RPMI8226 (cell line): ENCODE measurements around the gene ERBB4.
"Not testable (repeated sequence)": the region's sequence is repeated elsewhere in the genome, so short reads cannot be mapped to it uniquely, and the experiment has no call there.

Experiments used
- DNase-seq: peaks from one replicate; pipeline ENCODE4 v3.0.0-alpha.2; 2015

Gene ERBB4

GRCh38 chr2:212288308-212288707 is 250.3 kb downstream of the ERBB4 start:
- DNase-seq, result no peak

GRCh38 chr2:212284166-212284565 is 254.4 kb downstream of the ERBB4 start:
- no peak for DNase-seq

- no peak for DNase-seq
These were observed 255.8 kb downstream of the ERBB4 start for GRCh38 chr2:212282671-212283261.

GRCh38 chr2:212276813-212277212 is 261.8 kb downstream of the ERBB4 start:
- DNase-seq, result no peak

GRCh38 chr2:212274215-212274614 is 264.4 kb downstream of the ERBB4 start:
- no peak for DNase-seq

GRCh38 chr2:212271583-212271982 is 267.0 kb downstream of the ERBB4 start:
- no peak for DNase-seq

- DNase-seq, result no peak
These were observed 269.6 kb downstream of the ERBB4 start for GRCh38 chr2:212269005-212269404.

- no peak for DNase-seq
These were observed 272.3 kb downstream of the ERBB4 start for GRCh38 chr2:212266297-212266696.

- no peak for DNase-seq
These were observed 272.8 kb downstream of the ERBB4 start for GRCh38 chr2:212265777-212266176.

GRCh38 chr2:212264187-212264586 is 274.4 kb downstream of the ERBB4 start:
- DNase-seq, result no peak

- DNase-seq, result no peak
These were observed 279.4 kb downstream of the ERBB4 start for GRCh38 chr2:212259226-212259625.

- DNase-seq, result no peak
These were observed 284.3 kb downstream of the ERBB4 start for GRCh38 chr2:212254339-212254738.

- DNase-seq, result peak; percentile 9
These were observed 289.2 kb downstream of the ERBB4 start for GRCh38 chr2:212249451-212249850.

- DNase-seq, result no peak
These were observed 292.7 kb downstream of the ERBB4 start for GRCh38 chr2:212245880-212246279.

GRCh38 chr2:212242724-212243123 is 295.9 kb downstream of the ERBB4 start:
- no peak for DNase-seq

GRCh38 chr2:212238152-212238551 is 300.4 kb downstream of the ERBB4 start:
- not testable (repeated sequence) for DNase-seq

GRCh38 chr2:212237350-212238095 is 301.1 kb downstream of the ERBB4 start:
- no peak for DNase-seq

GRCh38 chr2:212228743-212229171 is 309.8 kb downstream of the ERBB4 start:
- no peak for DNase-seq

GRCh38 chr2:212227755-212228154 is 310.8 kb downstream of the ERBB4 start:
- DNase-seq, result no peak

GRCh38 chr2:212226114-212226513 is 312.5 kb downstream of the ERBB4 start:
- DNase-seq, result no peak

- no peak for DNase-seq
These were observed 314.9 kb downstream of the ERBB4 start for GRCh38 chr2:212223696-212224095.

GRCh38 chr2:212213191-212213590 is 325.4 kb downstream of the ERBB4 start:
- no peak for DNase-seq

- no peak for DNase-seq
These were observed 330.1 kb downstream of the ERBB4 start for GRCh38 chr2:212208467-212208866.

- no peak for DNase-seq
These were observed 340.8 kb downstream of the ERBB4 start for GRCh38 chr2:212197776-212198175.

GRCh38 chr2:212195626-212196025 is 343.0 kb downstream of the ERBB4 start:
- no peak for DNase-seq
